NB4 (cell line): Measurements from ENCODE around the gene CCDC82.

ENCODE experiments used
- DNase-seq: peaks from one replicate; pipeline ENCODE4 v3.0.0; 2010; ENCODE audit warnings: low read depth
- H3K4me3 ChIP-seq: one replicate; pipeline ENCODE4 v1.5.1; 2011; ENCODE audit warnings: mild to moderate bottlenecking, low read depth, low read length, moderate library complexity
- MYC ChIP-seq: IDR thresholded peaks from 2 replicates; pipeline ENCODE4 v1.6.1; 2011; ENCODE audit warnings: low read depth, low read length
- POLR2A ChIP-seq: IDR thresholded peaks from 2 replicates; pipeline ENCODE4 v1.6.1; 2011; ENCODE audit warnings: mild to moderate bottlenecking; ENCODE audit not compliant: insufficient read length; ENCODE audit errors: extremely low read depth
- TF ChIP-seq, protein P1 (sequence below): IDR thresholded peaks from one replicate; pipeline ENCODE4 v1.5.1; 2012; ENCODE audit warnings: low read depth, low read length
- TF ChIP-seq, protein P2 (sequence below): IDR thresholded peaks from 2 replicates; pipeline ENCODE4 v1.6.1; 2011; ENCODE audit warnings: low read depth, low read length

The CCDC82 gene

DNA sequence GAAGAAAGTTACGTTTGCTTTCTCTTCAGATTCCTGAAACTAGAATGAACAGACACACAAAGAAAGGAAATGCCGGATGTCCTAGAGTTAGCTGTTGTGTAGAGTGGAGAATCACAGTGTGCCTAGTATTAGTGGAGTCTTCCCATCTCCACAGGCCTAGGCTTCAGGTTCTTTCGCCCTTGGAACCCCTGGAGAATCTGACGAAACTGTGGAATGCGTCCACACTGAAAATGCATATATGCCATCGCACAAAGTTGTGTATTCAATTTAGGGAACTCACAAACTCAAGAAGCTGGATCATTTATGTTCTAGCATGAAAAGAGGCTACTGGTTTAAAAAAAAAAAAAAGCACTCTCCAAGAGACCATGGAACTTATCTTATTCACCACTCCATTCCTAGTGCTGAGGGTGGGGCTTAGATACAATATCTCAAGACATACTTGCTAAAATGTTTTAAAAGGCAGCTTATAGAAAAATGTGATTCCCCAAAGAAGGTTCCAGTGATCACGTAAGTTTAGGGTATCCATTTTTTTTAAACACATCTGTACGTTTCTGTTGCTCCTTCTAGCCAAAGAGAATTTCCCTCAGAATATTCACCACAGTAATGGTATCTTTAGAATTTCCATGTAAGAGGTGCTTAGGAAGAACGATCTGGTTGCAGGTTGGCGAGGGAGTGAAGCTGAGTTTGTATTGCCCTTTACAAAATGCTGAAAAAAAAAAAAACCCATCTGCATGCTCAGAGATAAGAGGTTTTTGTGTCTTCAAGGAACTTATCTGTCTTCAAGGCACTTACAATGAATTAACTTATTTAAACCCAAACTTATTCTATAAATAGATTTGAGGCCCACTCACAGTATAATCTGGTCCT lies 66.7 kb downstream of the CCDC82 start:
- no peak overlapping the region for H3K4me3 ChIP-seq
- no peak for DNase-seq
- TF ChIP-seq POLR2A (no peak), MYC (no peak)
- TF ChIP-seq, protein P1, sequence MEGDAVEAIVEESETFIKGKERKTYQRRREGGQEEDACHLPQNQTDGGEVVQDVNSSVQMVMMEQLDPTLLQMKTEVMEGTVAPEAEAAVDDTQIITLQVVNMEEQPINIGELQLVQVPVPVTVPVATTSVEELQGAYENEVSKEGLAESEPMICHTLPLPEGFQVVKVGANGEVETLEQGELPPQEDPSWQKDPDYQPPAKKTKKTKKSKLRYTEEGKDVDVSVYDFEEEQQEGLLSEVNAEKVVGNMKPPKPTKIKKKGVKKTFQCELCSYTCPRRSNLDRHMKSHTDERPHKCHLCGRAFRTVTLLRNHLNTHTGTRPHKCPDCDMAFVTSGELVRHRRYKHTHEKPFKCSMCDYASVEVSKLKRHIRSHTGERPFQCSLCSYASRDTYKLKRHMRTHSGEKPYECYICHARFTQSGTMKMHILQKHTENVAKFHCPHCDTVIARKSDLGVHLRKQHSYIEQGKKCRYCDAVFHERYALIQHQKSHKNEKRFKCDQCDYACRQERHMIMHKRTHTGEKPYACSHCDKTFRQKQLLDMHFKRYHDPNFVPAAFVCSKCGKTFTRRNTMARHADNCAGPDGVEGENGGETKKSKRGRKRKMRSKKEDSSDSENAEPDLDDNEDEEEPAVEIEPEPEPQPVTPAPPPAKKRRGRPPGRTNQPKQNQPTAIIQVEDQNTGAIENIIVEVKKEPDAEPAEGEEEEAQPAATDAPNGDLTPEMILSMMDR, result no peak
- TF ChIP-seq, protein P2, sequence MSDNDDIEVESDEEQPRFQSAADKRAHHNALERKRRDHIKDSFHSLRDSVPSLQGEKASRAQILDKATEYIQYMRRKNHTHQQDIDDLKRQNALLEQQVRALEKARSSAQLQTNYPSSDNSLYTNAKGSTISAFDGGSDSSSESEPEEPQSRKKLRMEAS, result no peak

DNA sequence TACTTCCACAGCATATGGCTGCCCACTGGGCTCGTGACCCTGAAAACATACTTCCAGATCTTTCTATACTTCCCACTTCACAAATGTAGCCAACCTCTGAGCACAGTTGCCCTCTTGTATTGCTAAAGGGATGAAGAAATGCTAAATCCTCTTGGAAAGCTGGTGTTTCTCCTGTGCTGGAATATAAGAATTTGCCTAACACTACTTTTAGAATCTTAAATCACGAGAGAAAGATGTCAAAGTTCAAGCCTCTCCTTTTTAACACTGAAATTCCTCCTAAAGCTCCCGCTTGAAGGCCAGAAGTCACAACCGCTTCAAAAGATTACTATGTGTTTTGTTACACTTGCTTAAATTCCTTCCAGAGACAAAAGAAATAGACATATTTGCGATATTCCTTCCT lies 68.6 kb downstream of the CCDC82 start:
- no peak for DNase-seq
- no peak for TF ChIP-seq POLR2A
- TF ChIP-seq, protein P2, result no peak
- TF ChIP-seq, protein P1, result no peak
- no peak for TF ChIP-seq MYC
- H3K4me3 ChIP-seq, result no peak overlapping the region

DNA sequence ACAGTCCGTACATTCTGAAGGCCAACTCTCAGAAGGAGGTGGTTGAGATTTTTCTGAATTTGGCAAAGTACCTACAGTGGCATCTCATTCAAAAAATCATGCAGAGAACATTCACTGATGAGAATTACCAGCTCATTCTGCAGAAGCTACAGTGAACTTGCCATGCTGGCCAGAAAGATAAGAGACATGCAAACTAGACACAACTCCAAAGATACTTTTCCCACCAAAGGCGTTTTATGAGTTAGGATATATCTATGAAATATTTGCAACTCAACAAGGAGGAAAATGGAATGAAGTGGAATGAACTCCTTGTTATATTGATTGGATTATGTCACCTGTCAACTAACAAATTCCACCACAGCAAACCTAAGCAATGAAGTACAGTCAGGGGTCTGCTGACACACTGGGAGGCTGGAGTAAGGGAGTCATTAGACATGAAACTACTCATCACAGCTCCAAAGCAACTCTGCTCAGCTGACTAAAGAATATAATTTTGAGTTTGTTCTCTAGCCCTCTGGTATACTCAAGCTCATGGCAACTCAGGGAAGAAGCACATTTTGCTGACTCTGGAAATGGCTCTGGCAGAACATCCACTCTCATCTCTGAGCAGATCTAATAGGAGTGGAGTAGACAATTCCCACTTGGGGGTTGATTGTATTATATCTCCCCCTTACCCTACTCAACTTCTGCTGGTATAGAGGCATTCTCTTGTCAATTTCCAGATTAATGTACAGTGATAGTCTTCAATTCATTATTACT lies 69.6 kb downstream of the CCDC82 start:
- TF ChIP-seq, protein P2, result no peak
- TF ChIP-seq, protein P1, result no peak
- no peak for TF ChIP-seq MYC
- no peak for TF ChIP-seq POLR2A
- no peak for DNase-seq
- H3K4me3 ChIP-seq, result no peak overlapping the region

DNA sequence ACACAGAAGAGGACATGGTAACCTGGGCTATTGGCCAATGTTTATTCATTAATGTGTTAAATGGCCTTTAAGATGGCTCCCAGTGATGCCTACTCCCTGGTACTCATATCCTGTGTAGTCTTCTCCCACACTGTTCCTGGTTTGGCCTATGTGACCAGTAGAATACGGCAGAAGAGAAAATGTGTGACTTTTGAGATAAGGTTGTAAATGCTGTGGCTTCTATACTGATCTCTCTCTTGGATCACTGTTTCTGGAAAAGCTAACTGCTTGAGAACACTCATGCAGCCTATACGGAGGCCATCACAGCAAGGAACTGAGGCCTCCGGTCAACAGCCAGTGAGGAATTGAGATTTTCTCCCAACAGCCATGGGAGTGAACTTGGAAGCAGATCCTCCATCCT lies 70.9 kb downstream of the CCDC82 start:
- no peak for DNase-seq
- H3K4me3 ChIP-seq, result no peak overlapping the region
- TF ChIP-seq, protein P2, result no peak
- TF ChIP-seq POLR2A, result no peak
- no peak for TF ChIP-seq MYC
- TF ChIP-seq, protein P1, result no peak

DNA sequence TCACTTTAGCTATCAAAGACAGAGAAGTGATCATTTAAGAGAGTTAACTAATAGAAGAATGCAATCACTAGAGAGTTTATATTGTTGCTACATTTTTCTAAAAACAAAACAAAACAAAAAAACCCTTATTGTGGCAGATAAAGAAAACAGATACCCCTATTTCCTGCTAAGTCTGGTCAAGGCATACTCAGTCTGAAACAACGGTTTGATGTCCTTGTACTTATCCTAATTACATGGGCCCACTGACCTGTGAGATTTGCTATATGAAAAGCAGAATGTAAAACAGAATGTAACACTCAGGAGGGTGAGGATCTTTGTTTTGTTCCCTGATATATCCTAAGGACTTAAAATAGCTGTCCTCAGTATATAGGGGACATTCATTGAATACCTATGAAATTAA lies 71.3 kb downstream of the CCDC82 start:
- TF ChIP-seq MYC (no peak), POLR2A (no peak)
- TF ChIP-seq, protein P2, result no peak
- TF ChIP-seq, protein P1, result no peak
- no peak for DNase-seq

More for the DNA sequence above, 71.3 kb downstream of the CCDC82 start:
- no peak overlapping the region for H3K4me3 ChIP-seq
